Caco-2 (cell line): Measurements from ENCODE around the gene CEP350. TPM values are rescaled to one million over a fixed set of nuclear protein-coding genes. Genes with fewer than 3 reads are reported as not detected.

Source experiments
- BruUV-seq: library from RNA; stranded (reverse); fragments of 400-500 nt; replicated peaks from 2 replicates; lab custom pipeline; 2021; lab: Mats Ljungman, UMichigan
- CTCF ChIA-PET: fragments of 300-600 bp; sonication (Branson Sonifier 250); formaldehyde crosslinking; loops from one replicate; lab custom pipeline; 2022; ENCODE audit warnings: antibody characterized with exemption; lab: Charles Lee
- POLR2A ChIA-PET: fragments of 300-600 bp; sonication (Branson Sonifier 250); formaldehyde crosslinking; loops from one replicate; lab custom pipeline; 2022; ENCODE audit warnings: antibody characterized with exemption; lab: Charles Lee
- DNase-seq, 2 experiments: peaks; one replicate each; pipeline versions ENCODE4 v3.0.0 to v3.0.0-alpha.2; 2020 to 2022
- H3K27me3 ChIP-seq: replicated peaks from 2 replicates; pipeline ENCODE4 v1.6.0; 2011; ENCODE audit warnings: low read length; ENCODE audit not compliant: control insufficient read depth, insufficient read depth
- H3K36me3 ChIP-seq: 2 replicates; pipeline ENCODE4 v1.5.1; 2011; ENCODE audit warnings: low read length; ENCODE audit not compliant: control insufficient read depth, insufficient read depth
- H3K4me1 ChIP-seq: fragments of 250-450 bp; sonication (Bioruptor Pico); 2 replicates; pipeline ENCODE4 v1.5.1; 2020; ENCODE audit warnings: mild to moderate bottlenecking
- H3K4me3 ChIP-seq: 2 replicates; pipeline ENCODE4 v1.5.1; 2011; ENCODE audit warnings: low read depth, mild to moderate bottlenecking, control low read depth, low read length
- H3K9me3 ChIP-seq: fragments of 250-450 bp; sonication (Bioruptor Pico); 2 replicates; pipeline ENCODE4 v1.5.1; 2020; ENCODE audit warnings: mild to moderate bottlenecking, moderate library complexity
- H3K27ac Mint-ChIP-seq: one replicate; pipeline ENCODE4 v1.8.0; 2022; ENCODE audit warnings: mixed read lengths; ENCODE audit not compliant: unreplicated experiment
- H3K27me3 Mint-ChIP-seq: one replicate; pipeline ENCODE4 v1.8.0; 2022; ENCODE audit warnings: mixed read lengths; ENCODE audit not compliant: insufficient read depth, unreplicated experiment
- H3K36me3 Mint-ChIP-seq: one replicate; pipeline ENCODE4 v1.8.0; 2022; ENCODE audit warnings: mild to moderate bottlenecking, mixed read lengths; ENCODE audit not compliant: insufficient read depth, unreplicated experiment
- H3K4me1 Mint-ChIP-seq: one replicate; pipeline ENCODE4 v1.8.0; 2022; ENCODE audit warnings: low read depth, mixed read lengths; ENCODE audit not compliant: unreplicated experiment
- H3K4me3 Mint-ChIP-seq: one replicate; pipeline ENCODE4 v1.8.0; 2022; ENCODE audit warnings: mild to moderate bottlenecking, moderate library complexity, mixed read lengths; ENCODE audit not compliant: unreplicated experiment
- H3K9me3 Mint-ChIP-seq: one replicate; pipeline ENCODE4 v1.8.0; 2022; ENCODE audit warnings: mixed read lengths; ENCODE audit not compliant: unreplicated experiment
- CTCF ChIP-seq, 2 experiments: fragments of 200-600 bp in 1 of 2; IDR thresholded peaks; 1 replicate in 1 of 2; 2 replicates in 1 of 2; pipeline versions ENCODE4 v1.5.1 to v1.8.0; 2011 to 2022; ENCODE audit warnings: antibody characterized with exemption in 1 of 2, control low read depth in 1 of 2, inconsistent platforms in 1 of 2, low read depth in 1 of 2, low read length in 1 of 2, mild to moderate bottlenecking in 1 of 2, moderate library complexity in 1 of 2; ENCODE audit not compliant: insufficient read depth in 1 of 2, severe bottlenecking in 1 of 2, unreplicated experiment in 1 of 2
- intact Hi-C: fragments of 100-400 bp; cut with micrococcal nuclease; formaldehyde crosslinking; loops from one replicate; pipeline ENCODE4 v1.10.0; 2022; ENCODE audit not compliant: unreplicated experiment
- total RNA-seq: library from RNA; stranded (reverse); gene quantifications from 2 replicates; pipeline ENCODE4 v1.2.3, GENCODE V29; 2022

The CEP350 gene
- total RNA-seq, 1 experiment from 2014 or later, result 43.5 TPM

GRCh38 chr1:180112091-180112490 lies 157.5 kb downstream of the CEP350 start:
- H3K27me3 ChIP-seq, result no peaks in the 10 kb centered on the region
- H3K36me3 Mint-ChIP-seq, result peaks cover 25% of the 10 kb centered on the region
- ChIA-PET CTCF (no interaction called here), POLR2A (no interaction called here)
- BruUV-seq, result no TSS peak
- intact Hi-C loops, result no loop called here
- DNase-seq, result no peak
- no peaks in the 10 kb centered on the region for H3K9me3 Mint-ChIP-seq
- H3K4me1 ChIP-seq, result 0 out of 2 replicates have a peak, but pooled peaks cover 5% of the 10 kb centered on the region
- H3K27ac Mint-ChIP-seq, result no peak overlapping the region
- no peak overlapping the region for H3K4me3 Mint-ChIP-seq
- H3K36me3 ChIP-seq, result peaks cover 2% of the 10 kb centered on the region; the same call in 1 of the 2 replicates
- TF ChIP-seq CTCF (IDR thresholded peaks at IDR 0.05; ENCODE audit: insufficient read depth in 1 of 2, low read depth in 1 of 2, low read length in 1 of 2, severe bottlenecking in 1 of 2, unreplicated experiment in 1 of 2), result no peak
- H3K27me3 Mint-ChIP-seq, result no peaks in the 10 kb centered on the region
- H3K9me3 ChIP-seq, result no peaks in the 10 kb centered on the region
- peaks cover 1% of the 10 kb centered on the region for H3K4me1 Mint-ChIP-seq
- no peak overlapping the region for H3K4me3 ChIP-seq

GRCh38 chr1:180112984-180113647 lies 158.5 kb downstream of the CEP350 start:
- ChIA-PET POLR2A (no interaction called here), CTCF (no interaction called here)
- H3K4me1 ChIP-seq, result 0 out of 2 replicates have a peak, but pooled peaks cover 5% of the 10 kb centered on the region
- H3K27ac Mint-ChIP-seq, result no peak overlapping the region
- no peaks in the 10 kb centered on the region for H3K27me3 ChIP-seq
- DNase-seq, result no peak
- no peaks in the 10 kb centered on the region for H3K9me3 Mint-ChIP-seq
- no peaks in the 10 kb centered on the region for H3K27me3 Mint-ChIP-seq
- peaks cover 35% of the 10 kb centered on the region for H3K36me3 Mint-ChIP-seq
- H3K4me3 ChIP-seq, result no peak overlapping the region
- H3K36me3 ChIP-seq, result peaks cover 2% of the 10 kb centered on the region; the same call in 1 of the 2 replicates
- intact Hi-C loops, result no loop called here
- TF ChIP-seq CTCF (IDR thresholded peaks at IDR 0.05; ENCODE audit: insufficient read depth in 1 of 2, low read depth in 1 of 2, low read length in 1 of 2, severe bottlenecking in 1 of 2, unreplicated experiment in 1 of 2), result no peak
- H3K9me3 ChIP-seq, result no peaks in the 10 kb centered on the region
- H3K4me3 Mint-ChIP-seq, result no peak overlapping the region
- H3K4me1 Mint-ChIP-seq, result peaks cover 7% of the 10 kb centered on the region
- BruUV-seq, result no TSS peak

GRCh38 chr1:180114396-180114945 lies 159.9 kb downstream of the CEP350 start:
- DNase-seq, result no peak
- BruUV-seq, result no TSS peak
- H3K9me3 ChIP-seq, result no peaks in the 10 kb centered on the region
- Mint-ChIP-seq H3K36me3 (peaks cover 28% of the 10 kb centered on the region), H3K27me3 (no peaks in the 10 kb centered on the region), H3K9me3 (no peaks in the 10 kb centered on the region), H3K4me3 (no peak overlapping the region), H3K27ac (no peak overlapping the region), H3K4me1 (peaks cover 7% of the 10 kb centered on the region)
- TF ChIP-seq CTCF (IDR thresholded peaks at IDR 0.05; ENCODE audit: insufficient read depth in 1 of 2, low read depth in 1 of 2, low read length in 1 of 2, severe bottlenecking in 1 of 2, unreplicated experiment in 1 of 2), result no peak
- H3K4me3 ChIP-seq, result no peak overlapping the region
- ChIA-PET CTCF (interaction anchor here (1.3 kb wide), 1 partner anchor 65 kb away, joined by 3 read pairs; no protein-coding TSS in a partner anchor), POLR2A (no interaction called here)
- no peaks in the 10 kb centered on the region for H3K27me3 ChIP-seq
- peaks cover 2% of the 10 kb centered on the region; the same call in 1 of the 2 replicates for H3K36me3 ChIP-seq
- intact Hi-C loops, result no loop called here
- 0 out of 2 replicates have a peak, but pooled peaks cover 5% of the 10 kb centered on the region for H3K4me1 ChIP-seq
